Neural progenitor cell (in vitro differentiated cells): ENCODE measurements around the gene NUDT16L1.

ENCODE experiments used
- CTCF ChIP-seq: fragments of 200-600 bp; sonication (generic); IDR thresholded peaks from 2 replicates; pipeline ENCODE4 v1.5.1; 2017; ENCODE audit warnings: antibody characterized with exemption, mild to moderate bottlenecking
- EZH2 ChIP-seq: fragments of 200-600 bp; sonication (generic); IDR thresholded peaks from 2 replicates; pipeline ENCODE4 v1.6.1; 2017; ENCODE audit warnings: antibody characterized with exemption, mild to moderate bottlenecking, moderate library complexity

GRCh38 chr16:4697848-4698291, 4.5 kb downstream of the NUDT16L1 start:
- TF ChIP-seq CTCF: no peak
- TF ChIP-seq EZH2: no peak
